Fibroblast of skin of right quadriceps (primary cell): Measurements from ENCODE around the gene NUFIP1.
"Not testable (repeated sequence)": the region's sequence is repeated elsewhere in the genome, so short reads cannot be mapped to it uniquely, and the experiment has no call there.

Source experiments
- DNase-seq: peaks from one replicate; pipeline ENCODE4 v3.0.0-alpha.2; 2013

Gene NUFIP1

DNA sequence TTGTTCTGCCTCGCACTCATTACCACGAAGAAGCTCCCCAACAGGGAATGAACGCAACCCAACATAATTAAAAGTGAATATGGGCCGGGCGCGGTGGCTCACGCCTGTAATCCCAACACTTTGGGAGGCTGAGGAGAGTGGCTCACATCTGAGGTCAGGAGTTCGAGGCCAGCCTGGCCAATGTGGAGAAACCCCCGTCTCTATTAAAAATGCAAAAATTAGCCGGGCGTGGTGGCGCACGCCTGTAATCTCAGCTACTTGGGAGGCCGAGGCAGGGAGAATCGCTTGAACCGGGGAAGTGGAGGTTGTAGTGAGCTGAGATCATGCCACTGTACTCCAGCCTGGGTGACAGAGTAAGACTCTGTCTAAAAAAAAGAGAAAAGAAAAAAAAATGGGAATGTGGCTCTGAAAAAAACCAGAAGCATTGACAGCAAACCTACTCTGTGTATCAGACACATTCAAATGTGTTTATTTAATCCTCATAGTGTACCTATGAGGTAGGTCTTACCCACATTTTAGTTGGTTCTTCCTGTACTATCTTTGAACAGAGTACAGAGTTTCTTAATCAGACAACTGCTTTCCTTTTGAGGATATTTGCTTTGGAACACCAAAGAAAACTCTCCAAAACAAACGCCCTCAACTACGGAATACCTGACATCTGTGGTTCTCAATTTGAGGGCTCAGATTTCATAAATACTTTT, 70.0 kb downstream of the NUFIP1 start:
- DNase-seq: no peak

- DNase-seq: peak; percentile 98
Measured at GRCh38 chr13:44918326-44919103, 70.8 kb downstream of the NUFIP1 start.

DNA sequence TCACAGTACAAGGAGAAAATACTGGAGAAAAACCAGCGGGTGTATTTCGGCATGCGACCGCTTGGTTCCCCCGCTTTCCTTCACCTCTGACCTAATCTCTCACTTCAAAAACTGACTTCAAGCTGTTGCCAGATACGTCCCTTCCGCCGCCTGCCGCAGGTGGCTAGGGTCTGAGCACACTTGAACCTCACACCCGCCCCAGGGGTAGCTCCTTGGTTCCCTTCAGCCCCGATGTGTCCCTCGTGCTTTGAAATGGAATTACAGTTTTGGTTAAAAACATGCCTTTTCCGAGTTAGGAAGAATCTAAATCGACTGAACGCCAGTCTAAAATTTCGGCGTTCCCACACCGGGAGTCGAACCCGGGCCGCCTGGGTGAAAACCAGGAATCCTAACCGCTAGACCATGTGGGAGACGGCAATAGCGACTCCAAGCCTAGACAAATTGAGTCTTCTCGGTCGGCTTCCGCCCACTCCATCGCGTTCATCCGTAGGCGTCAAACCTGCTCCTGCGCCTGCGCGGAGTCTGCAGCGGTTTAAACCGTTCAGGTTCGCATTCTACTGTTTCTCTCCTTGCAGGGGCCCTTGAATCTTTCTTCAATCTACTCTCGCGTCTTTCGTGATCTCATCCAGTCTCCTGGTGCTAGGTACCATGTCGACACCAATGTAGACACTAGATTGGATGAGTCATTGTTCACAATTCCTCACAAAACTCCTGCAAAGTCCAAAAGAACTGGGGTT, 71.5 kb downstream of the NUFIP1 start:
- peak; percentile 98 for DNase-seq

DNA sequence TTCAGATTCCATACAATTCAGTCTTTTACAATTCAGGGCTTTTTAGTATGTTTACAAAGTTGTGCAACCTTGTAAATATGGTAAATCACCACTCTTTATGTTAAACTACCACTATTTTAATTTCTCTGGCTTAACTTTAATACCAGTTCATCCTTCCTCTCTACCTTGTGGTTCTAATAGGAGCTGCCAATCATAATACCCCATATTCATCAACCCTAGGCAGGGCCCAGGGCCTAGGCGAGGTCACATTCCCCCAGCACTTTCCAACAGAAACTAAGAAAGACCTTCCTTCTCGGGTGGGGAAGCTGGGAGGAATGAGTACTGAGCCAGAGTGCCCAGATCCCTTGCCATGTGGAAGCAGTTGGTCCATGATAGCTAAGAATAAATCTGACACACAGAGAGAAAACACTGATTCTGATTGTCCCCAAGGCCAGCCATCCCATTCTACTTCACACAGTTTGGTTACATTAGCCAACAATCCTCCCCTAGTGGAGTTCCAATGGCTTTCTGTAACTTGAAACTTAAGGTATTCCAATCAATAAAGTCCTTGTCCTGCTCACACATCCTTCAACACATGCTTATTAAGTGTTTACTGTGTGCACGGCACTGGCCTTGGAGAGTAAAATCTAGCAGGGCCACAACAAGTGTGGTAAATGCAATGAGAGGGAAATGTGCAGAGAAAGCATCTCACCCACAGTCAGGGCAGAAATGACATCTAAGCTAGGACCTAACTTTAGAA, 76.8 kb downstream of the NUFIP1 start:
- DNase-seq: no peak

DNA sequence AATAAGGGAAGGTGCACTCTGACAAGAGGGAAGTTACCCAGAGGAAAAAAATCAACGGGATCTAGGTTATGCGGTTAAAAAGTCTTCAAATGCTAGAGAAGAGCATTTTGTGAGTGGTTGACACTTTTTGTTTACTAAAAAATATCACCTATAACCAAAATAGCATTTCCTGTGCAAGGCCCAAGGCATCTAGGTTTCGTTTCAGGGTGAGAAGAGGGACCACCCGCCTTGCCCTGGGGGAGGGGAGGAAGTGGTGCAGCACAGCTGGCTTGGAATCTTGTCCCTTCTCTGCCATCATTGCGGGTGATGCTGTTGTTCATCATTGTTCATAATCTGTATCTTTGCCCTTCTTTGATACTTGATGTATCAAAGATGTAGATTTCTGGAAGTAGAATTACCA, 80.6 kb downstream of the NUFIP1 start:
- no peak for DNase-seq

GRCh38 chr13:44908266-44908665, 81.0 kb downstream of the NUFIP1 start:
- DNase-seq: no peak

GRCh38 chr13:44906713-44907112, 82.6 kb downstream of the NUFIP1 start:
- peak; percentile 46 for DNase-seq

DNA sequence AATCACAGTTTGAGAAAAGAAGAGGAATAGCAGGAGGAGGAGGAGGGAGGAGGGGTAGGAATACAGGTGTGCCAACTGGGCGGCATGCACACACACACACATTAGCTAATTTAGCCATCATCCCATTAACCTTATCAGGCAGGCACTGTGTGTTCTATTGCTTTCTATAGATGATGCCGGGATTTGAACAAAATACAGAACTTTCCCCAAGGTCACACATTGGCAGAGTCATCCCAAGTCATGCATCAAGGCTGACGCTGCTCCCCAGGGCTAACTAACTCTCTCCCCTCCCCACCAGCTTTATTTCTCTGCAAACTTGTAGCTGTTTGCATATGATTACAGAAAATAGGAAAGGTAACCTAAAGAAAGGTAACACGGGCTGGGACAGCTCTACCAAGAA, 83.0 kb downstream of the NUFIP1 start:
- DNase-seq: no peak

DNA sequence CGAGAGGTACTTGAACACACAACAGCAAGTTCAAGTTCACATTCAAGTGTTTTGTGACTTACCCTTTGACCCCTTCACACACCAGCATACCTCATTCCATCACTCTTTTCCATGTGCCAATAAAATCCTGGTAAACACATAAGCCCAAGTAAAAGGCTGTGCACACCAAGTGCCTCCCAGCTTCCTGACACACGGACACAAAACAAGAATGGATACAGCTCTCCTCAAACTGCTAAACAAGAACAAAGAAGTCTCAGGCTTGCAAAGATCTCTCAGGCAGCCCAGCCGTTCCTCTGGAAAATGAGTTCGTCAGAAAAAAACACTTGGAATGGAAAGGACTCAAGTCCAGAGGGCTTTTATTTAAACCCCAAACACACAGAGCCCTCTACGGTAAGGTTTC, 83.7 kb downstream of the NUFIP1 start:
- no peak for DNase-seq

DNA sequence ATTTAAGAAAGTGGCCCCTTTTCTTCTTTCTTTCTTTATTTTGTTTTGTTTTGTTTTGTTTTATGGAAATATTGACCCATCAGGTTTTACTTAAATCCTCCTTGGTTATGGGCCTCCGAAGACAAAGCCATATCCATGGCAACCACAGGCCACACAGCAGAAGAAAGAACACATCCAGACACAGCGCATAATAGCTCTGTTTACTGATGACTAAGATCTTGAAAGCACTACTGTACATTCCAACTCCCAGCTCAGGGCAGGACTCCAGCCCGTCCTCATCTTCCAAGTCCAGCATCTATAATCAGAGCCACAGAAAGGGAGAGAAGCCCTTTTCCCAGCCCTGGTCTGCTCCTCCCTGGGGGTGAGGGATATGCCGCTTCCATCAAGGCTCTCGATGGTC, 84.3 kb downstream of the NUFIP1 start:
- DNase-seq: peak; percentile 92

- DNase-seq: peak; percentile 76
Measured at GRCh38 chr13:44903574-44903985, 85.7 kb downstream of the NUFIP1 start.

GRCh38 chr13:44902738-44903137, 86.5 kb downstream of the NUFIP1 start:
- DNase-seq: no peak

- DNase-seq: no peak
Measured at GRCh38 chr13:44899967-44900366, 89.3 kb downstream of the NUFIP1 start.

- DNase-seq: not testable (repeated sequence)
Measured at GRCh38 chr13:44898308-44898707, 91.0 kb downstream of the NUFIP1 start.

GRCh38 chr13:44895953-44896335, 93.3 kb downstream of the NUFIP1 start:
- DNase-seq: no peak

DNA sequence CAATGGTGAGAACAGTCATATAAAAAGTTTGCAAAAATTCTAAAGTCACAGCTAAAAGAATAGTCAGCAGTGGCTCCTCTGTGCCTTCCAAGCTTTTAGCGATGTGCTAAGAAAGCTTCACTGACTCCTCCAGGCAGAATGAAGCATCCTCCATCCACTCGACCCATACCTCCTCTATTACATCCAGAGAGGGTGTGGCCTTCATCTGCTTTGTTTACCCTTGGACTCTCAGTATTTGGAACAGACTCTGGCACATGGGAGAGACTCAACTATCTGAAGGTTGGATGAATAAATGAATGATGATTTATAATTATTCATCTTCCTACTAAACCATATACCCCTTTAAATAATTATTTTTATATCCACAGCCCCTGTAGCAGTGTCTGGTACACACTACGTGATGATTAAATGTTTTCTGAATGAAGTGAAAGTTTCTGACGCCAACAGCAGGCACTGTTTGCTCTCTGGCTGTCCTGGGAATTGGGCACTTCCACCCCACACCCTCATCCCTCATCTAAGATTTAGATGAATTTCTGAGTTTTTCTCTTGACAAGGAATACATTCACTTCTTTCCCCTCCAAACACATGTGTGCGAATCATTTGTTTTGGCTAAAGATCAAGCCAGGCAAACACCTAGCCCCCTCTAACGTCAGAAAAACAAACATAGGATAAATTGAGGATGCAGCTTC, 93.9 kb downstream of the NUFIP1 start:
- DNase-seq: no peak

GRCh38 chr13:44894001-44894770, 95.1 kb downstream of the NUFIP1 start:
- no peak for DNase-seq
